OCI-LY3 (cell line): ENCODE data around the gene GABRA4.

ENCODE experiments used
- CTCF ChIP-seq: fragments of 200-600, 300-600 bp; sonication (generic); IDR thresholded peaks from 2 replicates; pipeline ENCODE4 v1.5.1; 2014; ENCODE audit warnings: antibody characterized with exemption, low read length, low read depth
- EZH2phosphoT487 ChIP-seq: fragments of 200-600 bp; shearing (Covaris generic); IDR thresholded peaks from 2 replicates; pipeline ENCODE4 v1.6.1; 2018; ENCODE audit warnings: antibody characterized with exemption, mixed run types, low read depth

GRCh38 chr4:46980851-46981250, 12.5 kb downstream of the GABRA4 start:
- TF ChIP-seq CTCF (no peak), EZH2phosphoT487 (no peak)
